Right renal pelvis (tissue), 4 donors: ENCODE data around the gene CMSS1. TPM values are rescaled to one million over a fixed set of nuclear protein-coding genes. Genes with fewer than 3 reads are reported as not detected.

Experiments used
- DNase-seq, 4 donors: peaks; one replicate each; pipeline ENCODE4 v3.0.0-alpha.2; 2013; ENCODE audit warnings: low read depth in 4 of 4, low spot score in 3 of 4, missing footprints in 1 of 4
- polyA plus RNA-seq, 4 donors: library from polyadenylated mRNA; unstranded; fragments of 120-200 nt; gene quantifications; one replicate each; pipeline ENCODE4 v1.2.1, GENCODE V29; 2013; ENCODE audit not compliant: insufficient read length in 4 of 4

The CMSS1 gene
- polyA plus RNA-seq = 10 to 100 TPM; 39.3 to 42.3 (median 40.5) TPM

GRCh38 chr3:99817437-99818240, at the start of gene CMSS1:
TSS of gene CMSS1 (plus strand) at chr3:99817862.
- DNase-seq = peak; percentile 82 to 96 (median 84)

- no peak for DNase-seq
Observed at GRCh38 chr3:99768126-99768525, 49.5 kb upstream of the CMSS1 start.

DNA sequence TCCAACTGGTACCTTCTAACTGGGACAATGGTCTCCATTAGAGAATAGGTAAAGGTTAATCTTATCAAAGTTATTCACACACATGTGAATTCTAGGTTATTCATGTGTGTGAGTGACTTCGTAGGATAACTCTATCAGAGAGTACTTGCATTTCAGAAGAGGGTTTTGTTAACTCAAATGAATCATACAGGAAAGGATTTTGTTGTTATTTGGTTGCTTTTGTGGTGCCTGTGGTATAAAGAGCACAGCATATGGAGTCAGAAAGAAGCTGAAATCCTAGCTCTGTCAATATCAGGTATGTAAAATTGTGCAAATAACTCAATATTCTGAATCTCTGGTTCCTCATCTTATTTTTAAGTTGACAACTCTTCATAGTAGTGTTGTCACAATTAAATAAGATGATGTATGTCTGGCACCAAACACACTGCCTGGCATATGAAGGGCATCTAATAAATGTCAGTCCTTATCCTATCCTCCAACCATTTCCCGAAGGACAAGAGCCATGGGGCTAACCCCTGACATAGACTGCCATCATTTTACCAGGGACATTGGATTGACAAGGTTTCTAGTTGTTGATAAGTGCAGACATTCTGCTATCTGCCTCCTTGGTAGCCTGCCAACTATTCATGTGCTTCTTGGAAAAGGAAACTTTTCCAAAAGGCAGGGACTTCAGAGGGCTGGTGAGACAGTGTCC, 48.7 kb upstream of the CMSS1 start:
- no peak for DNase-seq

- DNase-seq = no peak
Observed at GRCh38 chr3:99772171-99772570, 45.5 kb upstream of the CMSS1 start.

GRCh38 chr3:99772671-99773070, 45.0 kb upstream of the CMSS1 start:
- no peak for DNase-seq

- DNase-seq = no peak
Observed at GRCh38 chr3:99774467-99774866, 43.2 kb upstream of the CMSS1 start.

- DNase-seq = no peak
Observed at GRCh38 chr3:99776516-99777209, 41.0 kb upstream of the CMSS1 start.

- no peak for DNase-seq
Observed at GRCh38 chr3:99777210-99777549, 40.5 kb upstream of the CMSS1 start.

DNA sequence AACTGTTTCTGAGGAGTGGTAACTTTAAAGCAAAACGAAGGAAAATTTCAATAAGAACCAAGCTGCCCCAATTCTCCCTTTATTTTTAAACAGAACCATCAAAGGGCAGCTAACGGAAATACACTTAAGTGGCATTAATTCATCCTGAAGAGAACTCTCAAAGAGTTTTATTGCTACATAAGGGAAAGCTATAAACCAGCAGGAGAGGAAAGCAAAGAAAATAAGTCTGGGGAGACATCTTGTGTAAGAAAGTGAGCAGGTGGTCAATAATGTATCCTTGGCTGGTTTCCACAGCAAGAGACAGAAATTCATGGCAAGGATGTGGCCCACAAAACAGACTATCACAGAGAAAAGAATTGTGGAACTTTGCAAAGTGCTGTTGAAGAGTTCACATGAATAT, 40.0 kb upstream of the CMSS1 start:
- DNase-seq = no peak

GRCh38 chr3:99780749-99781148, 36.9 kb upstream of the CMSS1 start:
- DNase-seq = no peak

DNA sequence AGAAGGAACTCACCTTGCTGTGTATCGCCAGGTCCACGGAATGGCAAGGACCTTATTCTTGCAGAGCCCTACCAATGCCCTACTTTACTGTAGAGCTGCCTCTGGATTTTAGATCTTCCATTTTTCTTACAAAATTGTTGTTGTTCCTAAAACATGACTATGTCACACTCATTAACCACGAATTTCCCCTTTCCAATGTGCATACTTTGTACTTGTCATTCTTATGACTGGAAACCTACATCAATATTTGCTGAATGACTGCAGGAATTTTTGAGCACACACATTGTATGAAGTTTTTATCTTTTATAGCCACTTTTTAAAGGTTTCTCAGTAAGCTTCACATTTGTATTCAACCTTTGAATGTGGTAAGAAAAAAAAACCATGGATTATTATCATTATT, 35.9 kb upstream of the CMSS1 start:
- DNase-seq = no peak

DNA sequence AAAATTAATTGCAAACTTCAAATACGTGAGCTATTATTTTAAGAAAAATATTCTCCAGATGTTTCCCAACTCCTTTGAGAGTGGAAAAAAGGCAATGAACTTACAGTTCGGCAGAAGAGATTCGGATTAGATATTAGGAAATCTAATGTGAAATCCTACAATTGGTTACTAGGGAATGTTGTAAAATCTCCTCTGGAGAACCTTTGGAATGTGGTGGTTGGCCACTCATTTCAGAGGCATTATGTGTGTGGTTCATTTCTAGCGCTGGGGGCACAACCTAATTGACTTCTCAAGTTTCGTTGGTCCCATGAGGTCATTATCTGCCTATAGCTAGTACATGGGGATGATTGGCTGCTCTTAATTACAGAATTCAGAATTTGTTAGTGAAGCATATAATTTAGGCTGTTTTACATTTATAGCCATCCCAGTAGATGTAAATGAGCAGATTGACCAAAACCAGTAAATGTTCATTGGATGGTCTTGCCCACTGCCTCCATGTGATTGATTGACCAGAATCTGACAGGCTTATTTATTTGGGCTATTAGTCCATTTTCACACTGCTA, 34.6 kb upstream of the CMSS1 start:
- no peak for DNase-seq

DNA sequence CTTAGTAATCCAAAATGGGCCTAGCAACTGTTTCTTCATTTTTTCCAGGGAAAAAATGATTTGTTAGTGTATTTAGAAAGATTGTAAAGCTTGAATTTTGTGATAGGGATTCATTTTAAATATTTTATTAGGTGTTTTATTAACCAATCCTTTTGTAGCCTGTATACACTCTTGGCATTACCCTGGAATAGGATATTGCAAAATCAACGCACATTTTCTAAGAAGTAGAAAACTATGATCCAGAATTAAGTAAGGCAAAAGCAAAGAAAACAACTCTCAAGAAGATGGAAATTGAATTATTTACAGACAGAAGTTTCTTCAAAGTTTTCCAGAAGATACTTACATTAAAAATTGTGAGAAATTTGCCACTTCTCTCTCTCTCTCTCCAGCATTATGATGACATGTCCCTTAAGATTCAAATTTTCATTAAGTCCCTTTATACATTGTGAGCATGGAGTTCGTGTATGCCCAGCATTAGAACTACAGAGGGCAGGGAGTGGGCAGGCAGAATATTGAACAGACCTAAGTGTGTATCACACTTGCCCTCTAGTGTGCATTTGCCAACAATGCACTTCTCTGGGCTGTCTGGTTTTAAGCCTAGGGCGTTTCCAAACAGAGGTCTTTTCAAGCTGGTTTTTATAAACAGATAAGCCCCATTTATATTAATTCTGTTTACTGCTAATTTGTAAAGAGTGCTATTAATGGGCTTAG, 28.5 kb upstream of the CMSS1 start:
- no peak for DNase-seq

DNA sequence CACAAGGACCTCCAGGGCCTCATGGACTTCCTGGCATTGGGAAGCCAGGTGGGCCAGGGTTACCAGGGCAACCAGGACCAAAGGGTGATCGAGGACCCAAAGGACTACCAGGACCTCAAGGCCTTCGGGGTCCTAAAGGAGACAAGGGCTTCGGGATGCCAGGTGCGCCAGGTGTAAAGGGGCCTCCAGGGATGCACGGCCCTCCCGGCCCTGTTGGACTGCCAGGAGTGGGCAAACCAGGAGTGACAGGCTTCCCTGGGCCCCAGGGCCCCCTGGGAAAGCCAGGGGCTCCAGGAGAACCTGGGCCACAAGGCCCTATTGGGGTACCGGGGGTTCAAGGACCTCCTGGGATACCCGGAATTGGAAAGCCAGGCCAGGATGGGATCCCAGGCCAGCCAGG, 23.2 kb upstream of the CMSS1 start:
- DNase-seq = no peak

DNA sequence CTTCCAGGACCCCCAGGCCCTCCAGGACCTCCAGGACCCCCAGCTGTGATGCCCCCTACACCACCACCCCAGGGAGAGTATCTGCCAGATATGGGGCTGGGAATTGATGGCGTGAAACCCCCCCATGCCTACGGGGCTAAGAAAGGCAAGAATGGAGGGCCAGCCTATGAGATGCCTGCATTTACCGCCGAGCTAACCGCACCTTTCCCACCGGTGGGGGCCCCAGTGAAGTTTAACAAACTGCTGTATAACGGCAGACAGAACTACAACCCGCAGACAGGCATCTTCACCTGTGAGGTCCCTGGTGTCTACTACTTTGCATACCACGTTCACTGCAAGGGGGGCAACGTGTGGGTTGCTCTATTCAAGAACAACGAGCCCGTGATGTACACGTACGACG, 22.1 kb upstream of the CMSS1 start:
- no peak for DNase-seq

GRCh38 chr3:99799422-99799821, 18.2 kb upstream of the CMSS1 start:
- DNase-seq = no peak

DNA sequence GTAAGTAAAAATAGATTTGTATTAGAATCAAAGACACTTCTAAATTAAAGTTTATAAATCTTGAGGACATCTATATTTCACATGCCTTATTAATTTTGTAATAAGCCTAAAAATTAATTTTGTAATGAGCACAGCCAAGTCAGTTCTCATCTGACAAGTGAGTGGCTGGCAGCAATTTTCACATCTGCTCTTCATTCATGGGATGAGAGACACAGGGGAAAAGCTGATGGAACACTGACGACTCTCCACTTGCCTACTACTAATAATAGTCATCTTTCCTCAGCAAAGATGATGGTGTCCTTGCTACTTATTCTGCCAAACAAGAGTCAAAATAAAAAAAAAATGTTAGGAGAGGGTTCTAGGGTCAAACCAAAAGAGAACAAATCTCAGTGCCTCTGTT, 14.4 kb upstream of the CMSS1 start:
- DNase-seq = no peak

DNA sequence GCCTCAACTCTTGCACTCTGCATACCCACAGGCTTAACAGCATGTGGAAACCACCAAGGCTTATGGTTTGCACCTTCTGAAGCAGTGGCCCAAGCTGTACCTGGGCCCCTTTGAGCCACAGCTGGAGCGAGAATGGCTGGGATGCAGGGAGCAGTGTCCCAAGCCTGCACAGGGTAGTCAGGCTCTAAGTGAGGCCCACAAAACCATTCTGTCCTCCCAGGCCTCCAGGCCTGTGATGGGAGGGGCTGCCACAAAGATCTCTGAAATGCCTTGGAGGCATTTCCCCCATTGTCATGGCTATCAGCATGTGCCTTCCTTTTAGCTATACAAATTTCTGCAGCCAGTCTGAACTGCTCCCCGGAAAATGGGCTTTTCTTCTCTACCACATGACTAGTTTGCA, 12.5 kb upstream of the CMSS1 start:
- no peak for DNase-seq

- peak in 3 of 4 donors; percentile 18 to 36 (median 20) for DNase-seq
Observed at GRCh38 chr3:99808163-99808794, 9.4 kb upstream of the CMSS1 start.

- DNase-seq = no peak
Observed at GRCh38 chr3:99809565-99809964, 8.1 kb upstream of the CMSS1 start.
